Panc1 (cell line): ENCODE data around the gene UBR2. TPM values are rescaled to one million over a fixed set of nuclear protein-coding genes. Genes with fewer than 3 reads are reported as not detected.

Experiments
- ATAC-seq: fragments of 200-7000 bp; cut with Tn5 transposase; 2 replicates; pipeline ENCODE4 v1.9.1; 2020; ENCODE audit warnings: mild to moderate bottlenecking, moderate library complexity
- BruUV-seq: library from RNA; stranded (reverse); fragments of 400-500 nt; replicated peaks from 2 replicates; lab custom pipeline; 2021; lab: Mats Ljungman, UMichigan
- CTCF ChIA-PET: fragments of 300-600 bp; sonication (Branson Sonifier 250); formaldehyde crosslinking; loops from one replicate; lab custom pipeline; 2022; ENCODE audit warnings: antibody characterized with exemption; lab: Charles Lee
- POLR2A ChIA-PET: fragments of 300-600 bp; sonication (Branson Sonifier 250); formaldehyde crosslinking; loops from one replicate; lab custom pipeline; 2022; ENCODE audit warnings: antibody characterized with exemption; lab: Charles Lee
- DNase-seq: peaks from one replicate; pipeline ENCODE4 v3.0.0-alpha.2; 2010; ENCODE audit warnings: low read depth, low spot score
- H3K27ac ChIP-seq: 2 replicates; pipeline ENCODE4 v1.5.1; 2011; ENCODE audit warnings: mild to moderate bottlenecking, low read length, inconsistent platforms
- H3K27me3 ChIP-seq: fragments of 200-500 bp; sonication (Bioruptor generic); 2 replicates; pipeline ENCODE4 v1.6.0; 2014; ENCODE audit warnings: low read length, inconsistent platforms; ENCODE audit not compliant: control insufficient read depth, insufficient read depth
- H3K36me3 ChIP-seq: fragments of 200-500 bp; sonication (Bioruptor generic); 2 replicates; pipeline ENCODE4 v1.5.1; 2014; ENCODE audit warnings: inconsistent platforms, mild to moderate bottlenecking, low read length, moderate library complexity; ENCODE audit not compliant: control insufficient read depth, insufficient read depth
- H3K4me1 ChIP-seq: 2 replicates; pipeline ENCODE4 v1.5.1; 2011; ENCODE audit warnings: inconsistent platforms, mild to moderate bottlenecking, low read length, moderate library complexity; ENCODE audit not compliant: control insufficient read depth, insufficient read depth
- H3K4me3 ChIP-seq, 2 experiments: 2 replicates each; pipeline ENCODE4 v1.5.1; 2011 to 2012; ENCODE audit warnings: low read depth in 2 of 2, low read length in 2 of 2, mild to moderate bottlenecking in 2 of 2, inconsistent platforms in 1 of 2, moderate library complexity in 1 of 2
- H3K9me3 ChIP-seq: fragments of 200-500 bp; sonication (Bioruptor generic); 2 replicates; pipeline ENCODE4 v1.5.1; 2014; ENCODE audit warnings: low read depth, mild to moderate bottlenecking, inconsistent platforms, low read length, moderate library complexity; ENCODE audit not compliant: control insufficient read depth, insufficient read depth
- CTCF ChIP-seq: fragments of 450-650 bp; IDR thresholded peaks from 2 replicates; pipeline ENCODE4 v1.5.1; 2017; ENCODE audit warnings: mild to moderate bottlenecking
- POLR2AphosphoS5 ChIP-seq: IDR thresholded peaks from 2 replicates; pipeline ENCODE4 v1.6.1; 2012; ENCODE audit warnings: mild to moderate bottlenecking, low read depth, low read length, moderate library complexity
- REST ChIP-seq, 2 experiments: IDR thresholded peaks; 2 replicates each; pipeline ENCODE4 v1.6.1; 2011 to 2012; ENCODE audit warnings: low read depth in 2 of 2, control low read depth in 1 of 2, low read length in 1 of 2, mild to moderate bottlenecking in 1 of 2, moderate library complexity in 1 of 2; ENCODE audit not compliant: insufficient read depth in 1 of 2
- SIN3A ChIP-seq: IDR thresholded peaks from 2 replicates; pipeline ENCODE4 v1.6.1; 2012; ENCODE audit warnings: low read depth, mild to moderate bottlenecking, low read length, moderate library complexity, borderline replicate concordance; ENCODE audit not compliant: insufficient read depth
- TCF7L2 ChIP-seq: IDR thresholded peaks from 2 replicates; pipeline ENCODE4 v1.6.1; 2011; ENCODE audit warnings: mild to moderate bottlenecking, low read depth, low read length, inconsistent platforms
- in situ Hi-C: cut with HindIII; loops from 2 replicates; pipeline ENCODE4 v1.10.0; 2016; ENCODE audit warnings: low sequenced_read_pairs, low pct_unique_long_range_greater_than_20kb
- intact Hi-C: fragments of 100-400 bp; cut with micrococcal nuclease; formaldehyde crosslinking; loops from one replicate; pipeline ENCODE4 v1.10.0; 2022; ENCODE audit not compliant: unreplicated experiment
- total RNA-seq: library from RNA; stranded (reverse); gene quantifications from one replicate; pipeline ENCODE4 v1.2.1, GENCODE V29; 2021; ENCODE audit not compliant: unreplicated experiment

Gene UBR2
- total RNA-seq, 1 experiment from 2014 or later = 19.1 TPM

- H3K4me3 ChIP-seq = no peak overlapping the region
- no peak for DNase-seq
- H3K27me3 ChIP-seq = no peaks in the 10 kb centered on the region
- intact Hi-C loops = no loop called here
- POLR2A ChIA-PET = interaction anchor here (0.5 to 0.6 kb wide), 2 partner anchors 157 to 386 kb away, joined by 3 read pairs; no protein-coding TSS in a partner anchor
- H3K27ac ChIP-seq = no peak overlapping the region
- CTCF ChIA-PET = no interaction called here
- no peaks in the 10 kb centered on the region for H3K4me1 ChIP-seq
- TF ChIP-seq REST (IDR thresholded peaks at IDR 0.05; ENCODE audit: insufficient read depth in 1 of 2, low read depth in 2 of 2, low read length in 1 of 2) (no peak), POLR2AphosphoS5 (no peak), CTCF (no peak), TCF7L2 (no peak), SIN3A (no peak)
- BruUV-seq = no TSS peak
- ATAC-seq = no peak
- H3K36me3 ChIP-seq = no peaks in the 10 kb centered on the region
- no peaks in the 10 kb centered on the region for H3K9me3 ChIP-seq
- in situ Hi-C loops = no loop called here
Observed at GRCh38 chr6:42735976-42736375, 172.1 kb downstream of the UBR2 start.

- Histone ChIP-seq H3K36me3 (no peaks in the 10 kb centered on the region; the same call in 1 of the 2 replicates), H3K9me3 (no peaks in the 10 kb centered on the region), H3K27ac (no peak overlapping the region), H3K4me3 (no peak overlapping the region), H3K4me1 (peaks cover 4% of the 10 kb centered on the region; the same call in 1 of the 2 replicates), H3K27me3 (no peaks in the 10 kb centered on the region)
- ChIA-PET POLR2A (no interaction called here), CTCF (no interaction called here)
- no TSS peak for BruUV-seq
- intact Hi-C loops (loop anchor here (10.0 kb wide), 1 partner anchor 404 kb away; no protein-coding TSS in a partner anchor), in situ Hi-C loops (no loop called here)
- TF ChIP-seq SIN3A (no peak), TCF7L2 (no peak)
- DNase-seq = no peak
- ATAC-seq = no peak
Observed at GRCh38 chr6:42740725-42741124, 176.9 kb downstream of the UBR2 start.

GRCh38 chr6:42742116-42742894 lies 178.5 kb downstream of the UBR2 start:
- no peak for TF ChIP-seq TCF7L2
- no peak for TF ChIP-seq REST (IDR thresholded peaks at IDR 0.05; ENCODE audit: insufficient read depth in 1 of 2, low read depth in 2 of 2, low read length in 1 of 2)
- no peak for TF ChIP-seq SIN3A
- no peak for TF ChIP-seq CTCF
- no peak for TF ChIP-seq POLR2AphosphoS5
- H3K9me3 ChIP-seq = no peaks in the 10 kb centered on the region
- ChIA-PET POLR2A (interaction anchor here (0.5 to 0.7 kb wide), 2 partner anchors 9 to 76 kb away, joined by 3 to 4 read pairs; no protein-coding TSS in a partner anchor), CTCF (no interaction called here)
- H3K4me3 ChIP-seq = no peak overlapping the region
- in situ Hi-C loops (no loop called here), intact Hi-C loops (loop anchor here (10.0 kb wide), 1 partner anchor 402 kb away; no protein-coding TSS in a partner anchor)
- no peaks in the 10 kb centered on the region for H3K27me3 ChIP-seq
- BruUV-seq = no TSS peak
- H3K36me3 ChIP-seq = no peaks in the 10 kb centered on the region; the same call in 1 of the 2 replicates
- H3K4me1 ChIP-seq = peaks cover 4% of the 10 kb centered on the region; the same call in 1 of the 2 replicates
- ATAC-seq (no peak), DNase-seq (no peak)
- H3K27ac ChIP-seq = no peak overlapping the region
